ENCODE results near the gene ISOC2.

Gene ISOC2

GRCh38 chr19:55473225-55474012 is 12.0 kb upstream of the ISOC2 start:
- no peak overlapping the region for H3K4me3 ChIP-seq (ENCODE audit: low read depth, low read length)
- no peak for DNase-seq (ENCODE audit: low read depth)
- TF ChIP-seq MAX (IDR thresholded peaks at IDR 0.05; ENCODE audit: low read depth, low read length), result no peak
- TF ChIP-seq CTCF (IDR thresholded peaks at IDR 0.05; ENCODE audit: low read depth, low read length), result no peak
- no peak for TF ChIP-seq MYC (IDR thresholded peaks at IDR 0.05; ENCODE audit: low read depth, low read length)
- TF ChIP-seq POLR2A (IDR thresholded peaks at IDR 0.05; ENCODE audit: extremely low read depth, insufficient read length), result no peak

GRCh38 chr19:55472463-55472862 is 11.0 kb upstream of the ISOC2 start:
- no peak for TF ChIP-seq MAX (IDR thresholded peaks at IDR 0.05; ENCODE audit: low read depth, low read length)
- TF ChIP-seq MYC (IDR thresholded peaks at IDR 0.05; ENCODE audit: low read depth, low read length), result no peak
- TF ChIP-seq CTCF (IDR thresholded peaks at IDR 0.05; ENCODE audit: low read depth, low read length), result no peak
- no peak for TF ChIP-seq POLR2A (IDR thresholded peaks at IDR 0.05; ENCODE audit: extremely low read depth, insufficient read length)
- no peak overlapping the region for H3K4me3 ChIP-seq (ENCODE audit: low read depth, low read length)
- DNase-seq (ENCODE audit: low read depth), result no peak

GRCh38 chr19:55471266-55471665 is 9.8 kb upstream of the ISOC2 start:
- no peak for DNase-seq (ENCODE audit: low read depth)
- no peak for TF ChIP-seq MYC (IDR thresholded peaks at IDR 0.05; ENCODE audit: low read depth, low read length)
- no peak for TF ChIP-seq MAX (IDR thresholded peaks at IDR 0.05; ENCODE audit: low read depth, low read length)
- no peak for TF ChIP-seq CTCF (IDR thresholded peaks at IDR 0.05; ENCODE audit: low read depth, low read length)
- TF ChIP-seq POLR2A (IDR thresholded peaks at IDR 0.05; ENCODE audit: extremely low read depth, insufficient read length), result no peak
- H3K4me3 ChIP-seq (ENCODE audit: low read depth, low read length), result no peak overlapping the region

- DNase-seq (ENCODE audit: low read depth), result no peak
- no peak overlapping the region for H3K4me3 ChIP-seq (ENCODE audit: low read depth, low read length)
- TF ChIP-seq POLR2A (IDR thresholded peaks at IDR 0.05; ENCODE audit: extremely low read depth, insufficient read length) (no peak), MAX (IDR thresholded peaks at IDR 0.05; ENCODE audit: low read depth, low read length) (no peak), CTCF (IDR thresholded peaks at IDR 0.05; ENCODE audit: low read depth, low read length) (no peak), MYC (IDR thresholded peaks at IDR 0.05; ENCODE audit: low read depth, low read length) (no peak)
Observed at GRCh38 chr19:55468054-55468393, 6.6 kb upstream of the ISOC2 start.

- DNase-seq (ENCODE audit: low read depth), result peak; percentile 45
- no peak for TF ChIP-seq MYC (IDR thresholded peaks at IDR 0.05; ENCODE audit: low read depth, low read length)
- TF ChIP-seq CTCF (IDR thresholded peaks at IDR 0.05; ENCODE audit: low read depth, low read length), result peak; percentile 74
- H3K4me3 ChIP-seq (ENCODE audit: low read depth, low read length), result no peak overlapping the region
Observed at GRCh38 chr19:55467236-55468053, 6.0 kb upstream of the ISOC2 start.

Measured in NB4 (cell line).